Adrenal gland (tissue), 5 donors: ENCODE measurements around the gene SLAMF7.

Source experiments
- CTCF ChIP-seq, 6 experiments: fragments of 450-650 bp in 4 of 6; fragments of 200-600 bp in 2 of 6; sonication (generic) in 1 of 6; IDR thresholded peaks; 1 replicate in 5 of 6; 2 replicates in 1 of 6; pipeline versions ENCODE4 v1.5.1 to v1.8.0; 2016 to 2021; ENCODE audit warnings: antibody characterized with exemption in 6 of 6, mild to moderate bottlenecking in 2 of 6, moderate library complexity in 1 of 6
- POLR2A ChIP-seq, 2 donors: fragments of 450-650 bp; IDR thresholded peaks; one replicate each; pipeline ENCODE4 v1.6.1; 2017; ENCODE audit warnings: antibody characterized with exemption in 2 of 2, mild to moderate bottlenecking in 2 of 2, moderate library complexity in 1 of 2
- donor health status: DM: no; HTN: no; CAD: no.

- TF ChIP-seq POLR2A (IDR thresholded peaks at IDR 0.05) = no peak
- no peak for TF ChIP-seq CTCF (IDR thresholded peaks at IDR 0.05)
Observed at GRCh38 chr1:160755911-160756848, 17.1 kb downstream of the SLAMF7 start.
